Limb (tissue), 2 donors: ENCODE results near the gene ACAT2.
"Not testable (repeated sequence)": the region's sequence is repeated elsewhere in the genome, so short reads cannot be mapped to it uniquely, and the experiment has no call there.

ENCODE experiments used
- DNase-seq, 2 donors: peaks; one replicate each; pipeline ENCODE4 v3.0.0-alpha.2; 2016; ENCODE audit errors: extremely low spot score in 2 of 2

ACAT2 gene

GRCh38 chr6:159730332-159730676, 31.5 kb upstream of the ACAT2 start:
- no peak for DNase-seq

GRCh38 chr6:159732550-159732949, 29.3 kb upstream of the ACAT2 start:
- not testable (repeated sequence) for DNase-seq

- not testable (repeated sequence) for DNase-seq
These were observed 28.4 kb upstream of the ACAT2 start for GRCh38 chr6:159733395-159733794.

- no peak for DNase-seq
These were observed 24.9 kb upstream of the ACAT2 start for GRCh38 chr6:159736908-159737307.

GRCh38 chr6:159739341-159739740, 22.5 kb upstream of the ACAT2 start:
- no peak for DNase-seq

- DNase-seq, result no peak
These were observed 19.7 kb upstream of the ACAT2 start for GRCh38 chr6:159742165-159742564.

- no peak for DNase-seq
These were observed 16.8 kb upstream of the ACAT2 start for GRCh38 chr6:159745081-159745480.

- DNase-seq, result no peak
These were observed 15.1 kb upstream of the ACAT2 start for GRCh38 chr6:159746759-159747158.

- not testable (repeated sequence) for DNase-seq
These were observed 13.7 kb upstream of the ACAT2 start for GRCh38 chr6:159748127-159748526.

- DNase-seq, result no peak
These were observed 10.4 kb upstream of the ACAT2 start for GRCh38 chr6:159751448-159751847.

- no peak for DNase-seq
These were observed 8.6 kb upstream of the ACAT2 start for GRCh38 chr6:159753081-159753872.

- no peak for DNase-seq
These were observed 7.4 kb upstream of the ACAT2 start for GRCh38 chr6:159754401-159754800.

GRCh38 chr6:159754959-159755914, 6.6 kb upstream of the ACAT2 start:
- DNase-seq, result no peak

GRCh38 chr6:159756508-159756907, 5.3 kb upstream of the ACAT2 start:
- DNase-seq, result no peak

GRCh38 chr6:159758031-159759001, 3.5 kb upstream of the ACAT2 start:
- DNase-seq, result no peak

- no peak for DNase-seq
These were observed 2.2 kb upstream of the ACAT2 start for GRCh38 chr6:159759645-159760044.

- no peak for DNase-seq
These were observed 1.2 kb upstream of the ACAT2 start for GRCh38 chr6:159760602-159761057.

GRCh38 chr6:159761129-159761872, 544 bp upstream of the ACAT2 start:
- no peak for DNase-seq

- no peak for DNase-seq
These were observed 942 bp downstream of the ACAT2 start for GRCh38 chr6:159762681-159763293.

- no peak for DNase-seq
These were observed 5.1 kb downstream of the ACAT2 start for GRCh38 chr6:159766906-159767305.
